PC-3 (cell line): ENCODE data around the gene OTUD3. TPM values are rescaled to one million over a fixed set of nuclear protein-coding genes. Genes with fewer than 3 reads are reported as not detected.

Source experiments
- ATAC-seq: fragments of 200-7000 bp; cut with Tn5 transposase; 2 replicates; pipeline ENCODE4 v1.9.1; 2020; ENCODE audit warnings: mild to moderate bottlenecking, moderate library complexity
- BruUV-seq: library from RNA; stranded (reverse); fragments of 400-500 nt; replicated peaks from 2 replicates; lab custom pipeline; 2021; lab: Mats Ljungman, UMichigan
- CTCF ChIA-PET: fragments of 300-600 bp; sonication (Branson Sonifier 250); formaldehyde crosslinking; loops from one replicate; lab custom pipeline; 2022; ENCODE audit warnings: antibody characterized with exemption; lab: Charles Lee
- POLR2A ChIA-PET: fragments of 300-600 bp; sonication (Branson Sonifier 250); formaldehyde crosslinking; loops from one replicate; lab custom pipeline; 2022; ENCODE audit warnings: antibody characterized with exemption; ENCODE audit not compliant: unreplicated experiment; lab: Charles Lee
- DNase-seq: peaks from one replicate; pipeline ENCODE4 v3.0.0-alpha.2; 2015
- H2AFZ ChIP-seq: fragments of 300-600 bp; sonication (generic); 2 replicates; pipeline ENCODE4 v1.6.0; 2016; ENCODE audit warnings: antibody characterized with exemption, low read length
- H3F3A ChIP-seq: fragments of 300-600 bp; sonication (generic); one replicate; pipeline ENCODE4 v1.6.0; 2017; ENCODE audit warnings: antibody characterized with exemption, low read length, control low read depth, mild to moderate bottlenecking; ENCODE audit not compliant: unreplicated experiment
- H3K27ac ChIP-seq: fragments of 300-600 bp; sonication (generic); 2 replicates; pipeline ENCODE4 v1.5.1; 2016; ENCODE audit warnings: mild to moderate bottlenecking, low read length
- H3K27me3 ChIP-seq: fragments of 300-600 bp; sonication (generic); 2 replicates; pipeline ENCODE4 v1.6.1; 2016; ENCODE audit warnings: low read length, mixed read lengths
- H3K36me3 ChIP-seq: fragments of 300-600 bp; sonication (generic); 2 replicates; pipeline ENCODE4 v1.6.1; 2016; ENCODE audit warnings: low read depth, mixed run types, low read length, mixed read lengths
- H3K4me1 ChIP-seq: fragments of 300-600 bp; sonication (generic); 2 replicates; pipeline ENCODE4 v1.5.1; 2016; ENCODE audit warnings: low read length; ENCODE audit not compliant: insufficient read depth
- H3K4me2 ChIP-seq: fragments of 300-600 bp; sonication (generic); 2 replicates; pipeline ENCODE4 v1.6.0; 2016; ENCODE audit warnings: low read length
- H3K4me3 ChIP-seq: fragments of 300-600 bp; sonication (generic); 2 replicates; pipeline ENCODE4 v1.5.1; 2016; ENCODE audit warnings: mild to moderate bottlenecking, low read length, mixed read lengths
- H3K79me2 ChIP-seq: fragments of 300-600 bp; sonication (generic); 2 replicates; pipeline ENCODE4 v1.6.1; 2017; ENCODE audit warnings: low read length, mixed read lengths
- H3K9ac ChIP-seq: fragments of 300-600 bp; sonication (generic); 2 replicates; pipeline ENCODE4 v1.6.0; 2016; ENCODE audit warnings: mild to moderate bottlenecking, low read length
- H3K9me2 ChIP-seq: fragments of 300-600 bp; sonication (generic); replicated peaks from 2 replicates; pipeline ENCODE4 v1.6.1; 2016; ENCODE audit warnings: mixed run types, low read length, mixed read lengths
- H3K9me3 ChIP-seq: fragments of 300-600 bp; sonication (generic); 2 replicates; pipeline ENCODE4 v1.6.1; 2016; ENCODE audit warnings: low read length, mixed read lengths
- H4K20me1 ChIP-seq: fragments of 300-600 bp; sonication (generic); 2 replicates; pipeline ENCODE4 v1.6.1; 2016; ENCODE audit warnings: low read length, mixed read lengths
- CTCF ChIP-seq: fragments of 300-600 bp; sonication (generic); conservative IDR thresholded peaks from 2 replicates; pipeline ENCODE4 v1.5.1; 2017; ENCODE audit warnings: antibody characterized with exemption, low read depth, mild to moderate bottlenecking, low read length
- EZH2 ChIP-seq: fragments of 300-600 bp; sonication (generic); IDR thresholded peaks from one replicate; pipeline ENCODE4 v1.6.1; 2017; ENCODE audit warnings: antibody characterized with exemption, mild to moderate bottlenecking, low read length; ENCODE audit not compliant: unreplicated experiment
- EZH2phosphoT487 ChIP-seq: fragments of 300-600 bp; sonication (generic); IDR thresholded peaks from 2 replicates; pipeline ENCODE4 v1.6.1; 2018; ENCODE audit warnings: mild to moderate bottlenecking, antibody characterized with exemption, low read length, borderline replicate concordance
- intact Hi-C: fragments of 100-400 bp; cut with micrococcal nuclease; formaldehyde crosslinking; loops from 2 replicates; pipeline ENCODE4 v1.9.0; 2023
- total RNA-seq: library from RNA; depleted of rRNA; stranded (reverse); fragments of >200 nt; gene quantifications from 2 replicates; pipeline ENCODE4 v1.2.3, GENCODE V29; 2014

OTUD3 gene
- total RNA-seq, 1 experiment from 2014 or later: 9.9 TPM

GRCh38 chr1:19837866-19838265 is 44.3 kb upstream of the OTUD3 start:
- no peaks in the 10 kb centered on the region for H3K36me3 ChIP-seq
- no peaks in the 10 kb centered on the region for H3K27me3 ChIP-seq
- intact Hi-C loops: no loop called here
- no peak overlapping the region for H2AFZ ChIP-seq
- BruUV-seq: no TSS peak
- no peak overlapping the region for H3K27ac ChIP-seq
- ChIA-PET POLR2A (interaction anchor here (0.5 kb wide), 1 partner anchor 44 kb away, joined by 3 read pairs; the partner anchor contains the start of gene OTUD3), CTCF (no interaction called here)
- H3K9me3 ChIP-seq: no peaks in the 10 kb centered on the region
- H3K9me2 ChIP-seq: no peaks in the 10 kb centered on the region
- no peak overlapping the region for H3K4me2 ChIP-seq
- H3F3A ChIP-seq: no peaks in the 10 kb centered on the region
- DNase-seq (no peak), ATAC-seq (no peak)
- H4K20me1 ChIP-seq: no peaks in the 10 kb centered on the region
- H3K4me3 ChIP-seq: no peak overlapping the region
- TF ChIP-seq EZH2 (no peak), EZH2phosphoT487 (no peak), CTCF (no peak)
- H3K79me2 ChIP-seq: no peaks in the 10 kb centered on the region
- no peak overlapping the region for H3K9ac ChIP-seq
- no peaks in the 10 kb centered on the region for H3K4me1 ChIP-seq

- H2AFZ ChIP-seq: no peak overlapping the region
- no peak for ATAC-seq
Measured at GRCh38 chr1:19840228-19840627, 42.0 kb upstream of the OTUD3 start.

More at GRCh38 chr1:19840228-19840627, 42.0 kb upstream of the OTUD3 start:
- Histone ChIP-seq H3K79me2 (no peaks in the 10 kb centered on the region), H3K9me2 (no peaks in the 10 kb centered on the region), H3K4me1 (no peaks in the 10 kb centered on the region), H3K4me3 (no peak overlapping the region), H3K27me3 (no peaks in the 10 kb centered on the region), H3F3A (no peaks in the 10 kb centered on the region), H3K9me3 (no peaks in the 10 kb centered on the region), H3K9ac (no peak overlapping the region), H3K4me2 (no peak overlapping the region), H3K27ac (no peak overlapping the region), H3K36me3 (no peaks in the 10 kb centered on the region), H4K20me1 (no peaks in the 10 kb centered on the region)
- BruUV-seq: no TSS peak
- intact Hi-C loops: no loop called here
- ChIA-PET CTCF (no interaction called here), POLR2A (interaction anchor here (0.6 kb wide), 1 partner anchor 9 kb away, joined by 3 read pairs; no protein-coding TSS in a partner anchor)
- DNase-seq: no peak
- no peak for TF ChIP-seq EZH2
- TF ChIP-seq CTCF: no peak
- TF ChIP-seq EZH2phosphoT487: no peak
